ENCODE measurements around the gene ELMO2.
"Not testable (repeated sequence)": the region's sequence is repeated elsewhere in the genome, so short reads cannot be mapped to it uniquely, and the experiment has no call there.

ELMO2 gene

DNA sequence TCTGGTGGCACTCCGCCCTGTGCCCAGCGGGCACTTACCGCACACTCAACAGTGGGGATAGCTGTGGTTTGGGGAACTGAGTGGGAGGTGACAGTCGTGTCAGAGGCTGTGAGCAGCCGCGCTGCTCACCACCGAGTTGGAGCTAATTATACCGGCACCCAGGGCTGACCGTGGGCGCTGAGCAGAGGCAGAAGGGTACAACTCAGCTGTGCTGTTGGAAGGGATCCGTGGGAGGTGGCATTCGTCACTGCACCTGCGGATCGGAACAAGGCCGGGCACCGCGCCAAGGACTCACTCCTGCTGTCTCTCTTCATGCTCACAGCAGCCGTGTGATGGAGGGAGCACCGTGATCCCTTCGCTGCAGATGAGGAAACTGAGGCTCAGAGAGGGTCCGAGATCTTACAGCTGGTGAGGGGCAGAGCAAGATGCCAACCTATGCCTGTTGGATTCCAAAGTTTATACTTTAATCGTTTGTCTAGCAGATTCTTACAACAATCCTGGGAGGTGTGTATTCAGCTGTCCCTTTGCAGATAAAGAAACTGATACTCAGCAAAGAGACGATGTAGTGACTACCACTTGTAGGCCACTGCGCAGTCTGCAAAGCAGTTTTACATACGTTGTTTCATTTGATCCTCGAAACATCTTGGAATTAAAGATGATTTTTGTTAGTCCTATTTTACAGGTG lies 713 bp upstream of the ELMO2 start:
- DNase-seq (ENCODE audit: low read depth in 1 of 2, low spot score in 1 of 2): peak; percentile 84

- DNase-seq (ENCODE audit: low read depth in 1 of 2, low spot score in 1 of 2): no peak
These were observed 4.0 kb downstream of the ELMO2 start for GRCh38 chr20:46402331-46402811.

DNA sequence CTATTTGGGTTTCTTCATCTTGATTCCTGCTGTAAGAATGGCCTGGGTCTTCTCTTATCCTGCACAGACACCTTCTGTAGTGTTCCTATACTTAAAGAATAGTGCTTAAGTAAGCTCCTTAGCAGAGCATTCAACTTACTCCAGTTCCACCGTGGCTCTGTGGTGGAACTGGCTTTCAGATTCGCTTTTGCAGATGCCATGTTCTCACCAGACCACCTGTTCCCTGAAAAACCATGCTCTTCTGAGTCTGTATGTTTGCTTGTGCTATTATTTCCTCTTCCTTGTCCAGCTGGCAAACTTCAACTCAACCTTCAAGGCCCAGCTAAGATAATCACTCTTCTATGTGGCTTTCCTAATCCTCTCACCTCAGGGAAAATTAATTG lies 4.9 kb downstream of the ELMO2 start:
- DNase-seq (ENCODE audit: low read depth in 1 of 2, low spot score in 1 of 2): no peak

DNA sequence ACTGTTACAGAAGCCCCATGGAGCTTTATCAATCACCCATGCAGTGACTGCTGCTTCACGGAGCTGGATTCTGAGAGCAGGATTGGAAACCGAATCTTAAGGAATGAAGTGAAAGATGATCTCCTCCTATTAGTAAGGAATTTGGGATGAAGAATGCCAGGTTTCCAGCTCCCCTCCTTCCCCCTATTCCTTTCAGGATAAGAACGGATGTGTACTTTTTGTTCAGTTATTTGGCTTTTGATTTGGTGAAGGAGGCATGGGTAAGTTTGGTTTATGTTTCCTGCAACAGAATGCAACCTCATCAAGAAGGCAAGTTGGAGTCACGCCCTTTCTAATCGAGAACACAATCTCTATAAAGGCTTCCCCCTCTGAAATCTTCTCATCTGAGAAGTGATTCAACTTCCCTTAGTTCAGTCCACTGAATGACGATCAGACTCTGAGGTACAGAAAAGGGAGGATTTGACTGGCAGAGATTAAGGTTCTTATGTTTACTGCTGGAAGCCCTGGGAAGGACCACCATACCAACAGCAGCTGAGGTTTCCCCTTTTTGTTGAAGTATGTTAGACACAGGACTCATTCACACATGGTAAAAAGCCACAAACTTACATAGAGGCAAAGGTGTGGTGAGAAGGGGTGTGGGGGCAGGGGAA lies 5.5 kb downstream of the ELMO2 start:
- DNase-seq (ENCODE audit: low read depth in 1 of 2, low spot score in 1 of 2): peak in 1 of 2 donors; percentile 16

DNA sequence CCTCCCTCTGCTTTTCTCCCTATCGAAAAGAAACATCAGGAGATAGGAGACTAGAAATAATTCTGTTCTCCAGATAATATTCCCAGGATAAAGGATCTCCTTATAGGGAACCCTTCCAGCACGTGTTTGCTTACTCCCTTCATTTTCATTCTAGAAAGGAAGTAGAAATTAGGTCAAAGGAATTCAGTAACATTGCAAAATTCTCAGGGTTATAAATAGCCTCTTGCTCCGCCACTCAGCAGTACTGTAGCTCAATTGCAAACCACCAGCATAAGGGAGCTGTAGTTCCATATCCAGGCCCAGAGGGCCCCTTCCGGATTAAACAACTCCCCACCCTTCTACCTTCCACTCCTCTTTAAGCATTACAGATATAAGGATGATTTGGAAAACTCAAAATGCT lies 6.2 kb downstream of the ELMO2 start:
- no peak for DNase-seq (ENCODE audit: low read depth in 1 of 2, low spot score in 1 of 2)

DNA sequence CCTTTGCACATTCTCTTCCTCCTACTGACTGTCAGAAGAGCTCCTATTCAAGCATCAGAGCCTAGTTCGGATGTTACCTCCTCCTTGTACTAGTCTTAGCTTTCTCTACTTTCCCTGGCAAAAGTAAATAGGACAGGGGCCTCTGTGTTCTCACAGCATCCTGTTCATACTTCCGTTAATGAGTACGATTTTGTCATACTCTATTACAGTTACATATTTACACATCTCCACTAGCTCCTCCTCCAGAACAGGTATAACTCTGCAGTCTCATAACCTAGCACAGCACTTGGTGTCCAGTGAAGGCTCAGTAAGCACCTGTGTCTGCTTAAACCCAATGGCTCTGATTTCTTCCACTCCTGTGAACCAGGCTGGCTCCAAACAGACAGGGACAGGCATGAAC lies 7.0 kb downstream of the ELMO2 start:
- no peak for DNase-seq (ENCODE audit: low read depth in 1 of 2, low spot score in 1 of 2)

DNA sequence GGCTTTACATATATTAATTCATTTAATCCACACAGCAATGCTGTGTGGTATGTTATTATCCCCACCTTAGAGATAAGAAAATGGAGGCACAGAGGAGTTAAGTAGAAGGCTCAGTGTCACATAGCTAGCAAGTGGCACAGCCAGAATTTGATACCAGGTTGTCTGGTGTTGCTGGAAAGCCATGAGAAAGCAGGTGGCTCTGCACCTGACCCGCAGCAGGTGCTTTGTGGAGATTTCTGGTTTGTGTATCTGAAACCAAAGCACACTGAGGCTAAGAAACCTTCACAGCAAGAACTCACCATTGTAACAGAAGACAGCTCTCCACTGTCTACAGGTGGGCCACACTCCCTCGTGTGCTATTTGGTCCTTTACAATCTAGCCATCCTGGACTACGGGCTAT lies 7.5 kb downstream of the ELMO2 start:
- no peak for DNase-seq (ENCODE audit: low read depth in 1 of 2, low spot score in 1 of 2)

GRCh38 chr20:46396052-46396740 lies 10.2 kb downstream of the ELMO2 start:
- DNase-seq (ENCODE audit: low read depth in 1 of 2, low spot score in 1 of 2): no peak

DNA sequence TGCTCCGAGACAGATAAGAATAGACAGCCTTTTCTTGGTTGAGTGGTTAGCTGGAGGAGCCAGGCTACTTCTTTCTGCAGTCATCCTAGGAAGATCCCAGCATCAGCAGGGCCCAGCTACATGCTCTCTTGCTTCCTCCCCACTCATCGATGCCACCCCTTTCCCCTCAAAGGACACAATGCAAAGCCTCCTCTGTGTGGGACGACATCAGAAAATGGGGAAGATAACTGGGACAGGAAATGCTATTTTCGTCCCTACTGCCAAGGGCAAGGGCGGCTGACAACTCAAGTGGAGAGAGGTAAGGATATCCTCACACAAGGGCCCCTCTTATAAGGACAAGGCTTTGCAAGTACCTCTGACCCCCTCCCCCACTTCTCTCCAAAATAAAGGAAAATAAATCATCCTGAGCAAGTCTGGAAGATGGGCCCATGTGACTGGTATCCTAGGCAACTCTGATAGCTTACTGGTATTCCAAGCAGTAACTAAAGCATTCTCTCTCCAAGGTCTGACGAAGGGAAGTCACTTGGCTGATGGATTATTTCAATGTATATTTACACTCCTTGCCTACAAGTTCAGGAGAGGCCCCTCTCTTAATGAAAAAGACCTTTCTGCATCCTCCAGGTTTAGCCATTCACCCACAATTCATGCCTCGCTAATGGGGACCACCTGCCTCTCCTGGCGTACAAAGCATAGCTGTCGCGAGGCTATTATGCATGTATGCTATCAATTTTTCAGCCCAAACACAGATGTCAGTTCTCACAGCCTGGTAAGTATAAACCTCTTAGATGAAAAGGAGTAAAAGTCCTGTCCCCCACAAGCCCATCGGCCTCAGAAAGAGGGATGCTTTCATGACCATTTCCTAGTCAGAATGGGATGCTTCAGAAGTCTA lies 11.3 kb downstream of the ELMO2 start:
- DNase-seq (ENCODE audit: low read depth in 1 of 2, low spot score in 1 of 2): no peak

GRCh38 chr20:46393967-46394366 lies 12.4 kb downstream of the ELMO2 start:
- no peak for DNase-seq (ENCODE audit: low read depth in 1 of 2, low spot score in 1 of 2)

GRCh38 chr20:46388937-46389336 lies 17.5 kb downstream of the ELMO2 start:
- no peak for DNase-seq (ENCODE audit: low read depth in 1 of 2, low spot score in 1 of 2)

GRCh38 chr20:46388201-46388836 lies 18.1 kb downstream of the ELMO2 start:
- no peak for DNase-seq (ENCODE audit: low read depth in 1 of 2, low spot score in 1 of 2)

DNA sequence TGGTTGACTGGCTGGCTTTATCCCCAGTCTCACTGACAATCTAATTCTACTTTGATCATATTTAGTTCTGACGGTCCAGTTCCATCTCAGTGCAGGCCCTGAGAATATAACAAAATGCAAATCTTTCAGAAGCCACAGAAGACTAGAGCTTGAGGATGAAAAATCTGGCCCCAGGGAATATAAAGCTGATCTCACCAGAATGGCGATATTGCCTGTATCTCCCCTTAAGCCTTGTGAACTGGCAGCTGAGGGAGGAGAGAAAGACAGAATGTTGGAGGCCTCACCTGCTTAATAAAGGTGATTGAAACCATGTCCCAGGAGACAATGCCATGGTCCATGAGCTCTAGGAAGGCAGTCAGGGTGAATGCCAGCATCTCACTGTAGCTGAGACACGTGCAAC lies 19.4 kb downstream of the ELMO2 start:
- DNase-seq (ENCODE audit: low read depth in 1 of 2, low spot score in 1 of 2): not testable (repeated sequence)

DNA sequence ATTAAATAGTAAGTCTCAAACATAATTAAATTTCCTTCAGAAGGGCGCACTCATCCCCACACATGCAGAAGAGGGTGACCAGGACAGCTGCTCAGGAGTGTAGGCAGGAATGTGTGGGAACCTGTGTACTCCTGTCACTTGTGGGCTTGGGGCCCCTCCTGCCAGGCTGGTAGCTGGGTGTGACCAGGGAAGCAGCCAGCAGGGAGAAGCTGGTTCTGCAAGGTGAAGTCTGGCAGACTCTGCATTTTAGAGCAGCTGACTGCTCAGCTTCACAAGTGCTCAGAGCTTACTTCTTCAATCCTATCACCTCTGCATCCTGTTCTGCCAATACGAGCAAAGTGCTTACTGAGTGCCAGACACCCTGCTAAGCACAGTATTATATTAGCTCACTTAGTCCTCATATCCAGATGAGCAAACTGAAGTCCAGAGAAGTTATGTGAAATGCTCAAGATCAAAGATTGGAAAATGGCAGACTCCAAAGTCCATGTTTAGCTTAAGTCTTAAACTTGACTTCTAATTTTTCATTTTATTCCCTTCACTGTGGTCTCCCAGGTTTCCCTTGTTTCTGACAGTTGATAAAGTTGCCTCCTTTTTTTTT lies 27.9 kb downstream of the ELMO2 start:
- no peak for DNase-seq (ENCODE audit: low read depth in 1 of 2, low spot score in 1 of 2)

- no peak for DNase-seq (ENCODE audit: low read depth in 1 of 2, low spot score in 1 of 2)
These were observed 28.9 kb downstream of the ELMO2 start for GRCh38 chr20:46377518-46377917.

DNA sequence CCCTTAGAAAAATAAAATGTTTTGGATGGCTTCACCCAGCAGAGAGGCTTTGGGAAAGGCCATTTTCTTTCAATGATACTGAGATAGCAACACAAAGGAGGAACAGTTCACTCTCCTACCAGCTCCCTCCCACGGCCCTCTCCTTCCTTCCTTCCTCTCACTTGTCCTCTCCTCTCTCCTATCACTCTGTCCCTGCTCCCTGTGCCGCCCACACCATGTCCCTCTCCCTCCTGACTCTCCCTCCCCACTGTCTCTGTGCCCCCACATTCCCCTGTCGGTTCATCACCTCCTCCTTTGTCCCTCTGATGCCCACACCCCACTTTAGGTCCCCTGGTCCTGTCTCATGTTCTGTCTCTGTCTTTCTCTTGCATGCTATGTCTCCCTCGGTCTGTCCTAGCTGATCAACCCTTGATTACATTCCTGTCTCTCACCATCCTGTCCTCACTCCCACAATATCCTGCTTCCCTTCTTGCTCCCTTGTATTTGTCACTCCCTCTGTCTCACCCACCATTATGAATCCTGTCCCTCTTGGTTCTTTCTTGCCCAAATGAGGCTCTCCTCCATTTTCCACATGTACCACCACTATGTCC lies 30.1 kb downstream of the ELMO2 start:
- no peak for DNase-seq (ENCODE audit: low read depth in 1 of 2, low spot score in 1 of 2)

- no peak for DNase-seq (ENCODE audit: low read depth in 1 of 2, low spot score in 1 of 2)
These were observed 30.6 kb downstream of the ELMO2 start for GRCh38 chr20:46375771-46376170.

DNA sequence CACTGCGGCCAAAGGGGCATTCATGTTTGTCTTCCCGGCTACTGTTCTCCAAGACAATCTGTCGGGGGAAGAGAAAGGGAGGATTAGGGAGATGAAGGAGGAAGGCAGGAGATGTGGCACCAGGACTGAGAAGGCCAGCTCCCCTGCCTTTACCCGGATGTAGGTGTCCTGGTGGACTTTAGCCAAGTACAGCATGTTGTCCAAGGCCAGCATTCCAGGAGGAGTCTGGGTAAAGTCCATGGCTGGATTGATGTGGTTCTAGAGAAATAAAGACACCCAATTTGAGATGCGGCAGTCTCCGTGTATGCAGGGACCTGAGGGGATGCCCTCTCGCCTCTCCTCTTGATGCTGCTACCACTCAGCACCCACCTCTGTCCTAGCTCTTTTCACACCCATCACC lies 32.0 kb downstream of the ELMO2 start:
- no peak for DNase-seq (ENCODE audit: low read depth in 1 of 2, low spot score in 1 of 2)

DNA sequence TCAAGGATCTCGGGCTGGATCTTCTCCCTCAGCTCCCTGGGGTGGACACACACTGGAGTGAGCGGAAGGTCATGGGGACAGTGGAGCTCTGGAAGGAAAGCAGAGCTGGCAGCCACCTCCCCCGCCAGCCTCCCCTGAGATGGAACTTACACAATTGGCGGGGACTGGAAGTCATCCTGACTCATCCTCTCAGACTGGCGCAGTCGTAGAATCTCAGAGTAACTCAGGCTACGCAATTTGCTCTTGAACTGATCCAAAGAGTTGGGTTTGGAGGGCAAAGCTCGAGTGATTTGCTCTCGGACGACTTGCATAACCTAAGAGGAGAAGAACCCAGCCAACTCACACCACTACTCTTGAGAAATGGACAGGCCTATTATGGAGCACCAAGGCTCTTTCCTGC lies 34.8 kb downstream of the ELMO2 start:
- no peak for DNase-seq (ENCODE audit: low read depth in 1 of 2, low spot score in 1 of 2)

DNA sequence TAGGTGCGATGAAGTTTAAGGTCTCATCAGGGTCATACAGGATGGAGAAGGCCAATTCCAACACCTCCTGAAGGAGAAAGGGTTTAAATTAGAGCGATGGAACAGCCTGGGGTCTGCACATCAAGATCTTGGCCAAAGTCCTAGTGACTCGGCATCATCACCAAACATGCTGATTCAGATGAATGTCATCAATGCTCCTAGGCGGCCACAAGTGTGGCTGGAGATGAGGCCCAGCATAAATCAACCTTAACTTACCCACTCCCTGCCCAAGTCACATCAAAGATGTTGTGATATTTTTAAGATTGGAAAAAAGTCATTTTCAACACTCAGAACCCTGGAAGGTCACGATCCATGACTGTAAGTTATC lies 37.5 kb downstream of the ELMO2 start:
- no peak for DNase-seq (ENCODE audit: low read depth in 1 of 2, low spot score in 1 of 2)
